HCT116 (cell line): ENCODE measurements around the gene MSMB. TPM values are rescaled to one million over a fixed set of nuclear protein-coding genes. Genes with fewer than 3 reads are reported as not detected.
"Not testable (repeated sequence)": the region's sequence is repeated elsewhere in the genome, so short reads cannot be mapped to it uniquely, and the experiment has no call there.

Experiments
- ATAC-seq: fragments of 200-7000 bp; cut with Tn5 transposase; 2 replicates; pipeline ENCODE4 v1.9.1; 2020; ENCODE audit warnings: mild to moderate bottlenecking, moderate library complexity
- BruUV-seq: library from RNA; stranded (reverse); fragments of 400-500 nt; replicated peaks from 2 replicates; lab custom pipeline; 2021; lab: Mats Ljungman, UMichigan
- CTCF ChIA-PET: fragments of 300-600 bp; sonication (Branson Sonifier 250); formaldehyde crosslinking; loops from one replicate; lab custom pipeline; 2021; ENCODE audit warnings: antibody characterized with exemption; lab: Charles Lee
- POLR2A ChIA-PET: fragments of 300-600, 350-600 bp; sonication (Branson Sonifier 250); formaldehyde crosslinking; loops from one replicate; lab custom pipeline; 2021; ENCODE audit warnings: antibody characterized with exemption; lab: Charles Lee
- RAD21 ChIA-PET, 2 experiments: fragments of 300-600 bp; sonication (Branson Sonifier 250); formaldehyde crosslinking; loops; one replicate each; lab custom pipeline; 2023; ENCODE audit warnings: low total read pairs in 2 of 2; ENCODE audit not compliant: uncharacterized antibody in 2 of 2, unreplicated experiment in 2 of 2, low non-redundant PET in 1 of 2; lab: Charles Lee
- DNase-seq: peaks from one replicate; pipeline ENCODE4 v3.0.0-alpha.2; 2010; ENCODE audit warnings: low read depth, low spot score
- H2AFZ ChIP-seq: fragments of 200-600 bp; shearing (Covaris generic), sonication (generic); 2 replicates; pipeline ENCODE4 v1.6.1; 2017; ENCODE audit warnings: low read depth, mixed run types, mixed read lengths, antibody characterized with exemption, low read length; ENCODE audit not compliant: poor library complexity, severe bottlenecking
- H3K27ac ChIP-seq: 2 replicates; pipeline ENCODE4 v1.5.1; 2012; ENCODE audit warnings: low read depth, low read length
- H3K27me3 ChIP-seq: fragments of 200-600 bp; sonication (generic); 2 replicates; pipeline ENCODE4 v1.6.1; 2016; ENCODE audit warnings: mixed run types, low read length, mixed read lengths; ENCODE audit not compliant: insufficient read depth
- H3K36me3 ChIP-seq, 2 experiments: fragments of 200-500 bp in 1 of 2; fragments of 200-600 bp in 1 of 2; sonication (Bioruptor generic) in 1 of 2; sonication (generic) in 1 of 2; 2 replicates each; pipeline versions ENCODE4 v1.5.1 to v1.6.1; 2014 to 2016; ENCODE audit warnings: low read length in 2 of 2, inconsistent platforms in 1 of 2, mixed read lengths in 1 of 2, mixed run types in 1 of 2; ENCODE audit not compliant: insufficient read depth in 2 of 2, control insufficient read depth in 1 of 2
- H3K4me1 ChIP-seq, 2 experiments: fragments of 200-600 bp in 1 of 2; sonication (generic) in 1 of 2; 2 replicates each; pipeline versions ENCODE4 v1.5.1 to v1.6.1; 2012 to 2017; ENCODE audit warnings: low read length in 2 of 2, inconsistent platforms in 1 of 2, mild to moderate bottlenecking in 1 of 2, mixed read lengths in 1 of 2, mixed run types in 1 of 2, moderate library complexity in 1 of 2; ENCODE audit not compliant: insufficient read depth in 2 of 2, control insufficient read depth in 1 of 2
- H3K4me2 ChIP-seq: fragments of 200-600 bp; sonication (generic); 2 replicates; pipeline ENCODE4 v1.6.1; 2017; ENCODE audit warnings: mixed run types, low read length, mixed read lengths
- H3K4me3 ChIP-seq, 2 experiments: fragments of 200-600 bp in 1 of 2; sonication (generic) in 1 of 2; replicated peaks in 1 of 2; 2 replicates each; pipeline ENCODE4 v1.5.1; 2011 to 2016; ENCODE audit warnings: low read length in 2 of 2, control low read depth in 1 of 2, low read depth in 1 of 2, mild to moderate bottlenecking in 1 of 2, mixed read lengths in 1 of 2, mixed run types in 1 of 2
- H3K79me2 ChIP-seq: fragments of 200-600 bp; sonication (generic); 2 replicates; pipeline ENCODE4 v1.6.1; 2017; ENCODE audit warnings: mild to moderate bottlenecking, mixed run types, low read length, moderate library complexity, mixed read lengths; ENCODE audit not compliant: insufficient read depth
- H3K9ac ChIP-seq: fragments of 200-600 bp; sonication (generic); 2 replicates; pipeline ENCODE4 v1.6.1; 2016; ENCODE audit warnings: low read length, mixed read lengths
- H3K9me2 ChIP-seq: fragments of 200-600 bp; sonication (generic), shearing (Covaris generic); 2 replicates; pipeline ENCODE4 v1.6.1; 2017; ENCODE audit warnings: mixed run types, mild to moderate bottlenecking, moderate library complexity; ENCODE audit not compliant: insufficient read depth
- H3K9me3 ChIP-seq, 2 experiments: fragments of 200-500 bp in 1 of 2; fragments of 200-600 bp in 1 of 2; sonication (Bioruptor generic) in 1 of 2; sonication (generic) in 1 of 2; 2 replicates each; pipeline ENCODE4 v1.6.1; 2014 to 2017; ENCODE audit warnings: low read length in 2 of 2, mixed read lengths in 2 of 2, inconsistent platforms in 1 of 2, low read depth in 1 of 2, mild to moderate bottlenecking in 1 of 2, mixed run types in 1 of 2, moderate library complexity in 1 of 2; ENCODE audit not compliant: control insufficient read depth in 1 of 2, insufficient read depth in 1 of 2
- H4K20me1 ChIP-seq: fragments of 200-600 bp; sonication (generic), shearing (Covaris generic); 2 replicates; pipeline ENCODE4 v1.6.1; 2017; ENCODE audit warnings: mixed run types, mild to moderate bottlenecking, moderate library complexity; ENCODE audit not compliant: insufficient read depth
- ELF1 ChIP-seq: IDR thresholded peaks from 2 replicates; pipeline ENCODE4 v1.6.1; 2012; ENCODE audit warnings: low read depth, borderline replicate concordance
- JUND ChIP-seq: IDR thresholded peaks from 2 replicates; pipeline ENCODE4 v1.6.1; 2012
- POLR2A ChIP-seq: IDR thresholded peaks from 2 replicates; pipeline ENCODE4 v1.7.0; 2011; ENCODE audit warnings: borderline replicate concordance; ENCODE audit not compliant: insufficient read depth, insufficient read length; ENCODE audit errors: extremely low read depth
- POLR2AphosphoS5 ChIP-seq: IDR thresholded peaks from 2 replicates; pipeline ENCODE4 v1.6.1; 2011; ENCODE audit warnings: mild to moderate bottlenecking, low read depth, low read length, moderate library complexity
- ZBTB33 ChIP-seq: IDR thresholded peaks from 2 replicates; pipeline ENCODE4 v1.6.1; 2011; ENCODE audit warnings: mild to moderate bottlenecking, low read length, moderate library complexity; ENCODE audit not compliant: insufficient replicate concordance; ENCODE audit errors: extremely low read depth
- intact Hi-C: fragments of 100-400 bp; cut with micrococcal nuclease; formaldehyde crosslinking; loops from 2 replicates; pipeline ENCODE4 v1.10.0; 2022
- total RNA-seq: library from RNA; stranded (reverse); gene quantifications from one replicate; pipeline ENCODE4 v1.2.1, GENCODE V29; 2021; ENCODE audit not compliant: unreplicated experiment

MSMB gene
- total RNA-seq, 1 experiment from 2014 or later = not detected

GRCh38 chr10:46093316-46094196, 47.5 kb upstream of the MSMB start:
- H3K4me2 ChIP-seq, DNase-seq, H2AFZ ChIP-seq, POLR2A ChIA-PET, intact Hi-C loops, H3K36me3 ChIP-seq, H3K4me3 ChIP-seq, H3K27me3 ChIP-seq, RAD21 ChIA-PET, H3K27ac ChIP-seq, CTCF ChIA-PET, H3K9ac ChIP-seq, H4K20me1 ChIP-seq, ATAC-seq, BruUV-seq, H3K79me2 ChIP-seq, H3K9me3 ChIP-seq, H3K9me2 ChIP-seq: not testable (repeated sequence)
- peaks cover 0 to 12% of the 10 kb centered on the region in 2 experiments; a peak in 2 of 4 replicates for H3K4me1 ChIP-seq

- H3K4me2 ChIP-seq = no peak overlapping the region
- no peak overlapping the region for H2AFZ ChIP-seq
- ChIA-PET POLR2A (no interaction called here), RAD21 (no interaction called here), CTCF (no interaction called here)
- no peaks in the 10 kb centered on the region for H4K20me1 ChIP-seq
- intact Hi-C loops = no loop called here
- no peaks in the 10 kb centered on the region for H3K9me2 ChIP-seq
- H3K9me3 ChIP-seq = no peaks in the 10 kb centered on the region
- no TSS peak for BruUV-seq
- H3K36me3 ChIP-seq = no peaks in the 10 kb centered on the region
- ATAC-seq (no peak), DNase-seq (no peak)
- no peak overlapping the region for H3K9ac ChIP-seq
- no peak overlapping the region for H3K4me3 ChIP-seq
- TF ChIP-seq ELF1 = no peak
- TF ChIP-seq POLR2A = no peak
- TF ChIP-seq POLR2AphosphoS5 = no peak
- no peak for TF ChIP-seq JUND
- no peak for TF ChIP-seq ZBTB33
- H3K27me3 ChIP-seq = no peaks in the 10 kb centered on the region
- H3K79me2 ChIP-seq = no peaks in the 10 kb centered on the region
- peaks cover 0 to 12% of the 10 kb centered on the region in 2 experiments; a peak in 2 of 4 replicates for H3K4me1 ChIP-seq
- no peak overlapping the region for H3K27ac ChIP-seq
Measured at GRCh38 chr10:46092524-46093081, 46.5 kb upstream of the MSMB start.
